ENCODE results near the gene TRMT10B. TPM values are rescaled to one million over a fixed set of nuclear protein-coding genes. Genes with fewer than 3 reads are reported as not detected.

Gene TRMT10B
- total and polyA plus RNA-seq, 7 donors = 1.3 to 7.2 (median 2.9) TPM

DNA sequence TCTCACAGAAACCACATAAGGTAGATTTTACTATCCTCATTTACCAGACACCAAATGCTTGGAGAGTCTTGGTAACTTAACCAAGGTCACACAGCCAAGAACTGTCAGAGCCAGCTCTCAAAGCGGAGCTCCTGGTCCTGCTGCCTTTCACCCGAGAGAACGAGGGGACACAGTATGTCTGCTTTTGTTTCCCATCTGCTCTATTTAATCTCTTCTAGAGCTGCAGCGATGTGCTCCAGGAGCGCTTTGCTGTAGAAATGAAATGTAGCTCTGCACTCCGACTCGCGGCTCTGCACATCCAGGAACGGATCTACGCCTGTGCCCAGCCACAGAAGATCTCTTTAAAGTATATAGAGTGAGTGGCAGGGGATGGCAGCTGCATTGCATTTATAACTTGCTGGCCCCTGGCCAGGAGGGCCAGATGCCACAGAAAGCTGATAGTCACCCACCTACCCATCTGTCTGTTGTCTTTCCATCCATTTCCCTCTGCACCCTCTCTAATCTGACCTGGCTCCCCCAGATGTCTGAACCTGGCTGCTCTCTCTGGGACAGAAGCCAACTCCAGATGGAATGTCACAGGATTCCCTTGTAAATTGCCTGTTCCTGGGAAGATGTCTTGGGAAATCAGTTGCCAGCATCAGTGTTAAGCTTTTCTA, 21.4 kb upstream of the TRMT10B start:
- 64 to 72% (median 70%) methylated on average over 10 of the region's 10 CpGs for WGBS, 3 donors
- TF ChIP-seq, protein P1, sequence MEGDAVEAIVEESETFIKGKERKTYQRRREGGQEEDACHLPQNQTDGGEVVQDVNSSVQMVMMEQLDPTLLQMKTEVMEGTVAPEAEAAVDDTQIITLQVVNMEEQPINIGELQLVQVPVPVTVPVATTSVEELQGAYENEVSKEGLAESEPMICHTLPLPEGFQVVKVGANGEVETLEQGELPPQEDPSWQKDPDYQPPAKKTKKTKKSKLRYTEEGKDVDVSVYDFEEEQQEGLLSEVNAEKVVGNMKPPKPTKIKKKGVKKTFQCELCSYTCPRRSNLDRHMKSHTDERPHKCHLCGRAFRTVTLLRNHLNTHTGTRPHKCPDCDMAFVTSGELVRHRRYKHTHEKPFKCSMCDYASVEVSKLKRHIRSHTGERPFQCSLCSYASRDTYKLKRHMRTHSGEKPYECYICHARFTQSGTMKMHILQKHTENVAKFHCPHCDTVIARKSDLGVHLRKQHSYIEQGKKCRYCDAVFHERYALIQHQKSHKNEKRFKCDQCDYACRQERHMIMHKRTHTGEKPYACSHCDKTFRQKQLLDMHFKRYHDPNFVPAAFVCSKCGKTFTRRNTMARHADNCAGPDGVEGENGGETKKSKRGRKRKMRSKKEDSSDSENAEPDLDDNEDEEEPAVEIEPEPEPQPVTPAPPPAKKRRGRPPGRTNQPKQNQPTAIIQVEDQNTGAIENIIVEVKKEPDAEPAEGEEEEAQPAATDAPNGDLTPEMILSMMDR (IDR thresholded peaks at IDR 0.05) = no peak
- Histone ChIP-seq H3K4me3 (no peak overlapping the region), H3K27ac (no peak overlapping the region), H3K36me3 (ENCODE audit: insufficient read depth in 1 of 2, low read depth in 1 of 2) (peaks cover 0 to 34% of the 10 kb centered on the region in 2 donors), H3K27me3 (ENCODE audit: insufficient read depth in 3 of 3, low read length in 2 of 3) (no peaks in the 10 kb centered on the region), H3K4me1 (no peaks in the 10 kb centered on the region), H3K9me3 (no peaks in the 10 kb centered on the region)
- no peak for ATAC-seq
- intact Hi-C loops (cut with DNase I) = loop anchor here in 1 of 2 donors (10.0 kb wide), 1 partner anchor 107 kb away; no protein-coding TSS in a partner anchor
- no peak for DNase-seq

DNA sequence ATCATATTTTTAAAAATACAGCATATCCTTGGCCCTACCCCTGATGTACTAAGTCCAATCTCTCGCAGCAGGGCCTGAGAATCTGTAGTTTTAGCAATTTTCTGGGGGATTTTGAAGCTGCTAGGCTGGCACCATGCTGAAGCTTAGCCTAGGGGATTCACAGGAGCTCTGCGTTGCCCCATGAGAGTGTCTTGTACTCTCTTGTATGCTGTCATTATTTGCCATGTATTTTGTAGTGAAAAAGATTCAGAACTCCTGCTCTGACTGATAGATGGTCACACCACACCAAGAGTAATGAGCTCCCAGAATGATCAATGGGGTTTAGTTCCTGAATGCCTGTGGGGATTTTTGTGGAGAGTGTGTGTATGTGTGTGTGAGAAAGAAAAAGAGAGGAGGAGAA, 20.7 kb upstream of the TRMT10B start:
- DNase-seq = no peak
- no peak for ATAC-seq
- Histone ChIP-seq H3K27me3 (ENCODE audit: insufficient read depth in 3 of 3, low read length in 2 of 3) (no peaks in the 10 kb centered on the region), H3K4me3 (no peak overlapping the region), H3K9me3 (no peaks in the 10 kb centered on the region), H3K36me3 (ENCODE audit: insufficient read depth in 1 of 2, low read depth in 1 of 2) (peaks cover 0 to 39% of the 10 kb centered on the region in 2 donors), H3K4me1 (no peaks in the 10 kb centered on the region), H3K27ac (no peak overlapping the region)
- intact Hi-C loops (cut with DNase I) = loop anchor here in 1 of 2 donors (10.0 kb wide), 1 partner anchor 108 kb away; no protein-coding TSS in a partner anchor
- TF ChIP-seq, protein P1 (IDR thresholded peaks at IDR 0.05) = no peak
- WGBS, 3 donors = 21 to 73% (median 27%) methylated on average over 2 of the region's 2 CpGs

DNA sequence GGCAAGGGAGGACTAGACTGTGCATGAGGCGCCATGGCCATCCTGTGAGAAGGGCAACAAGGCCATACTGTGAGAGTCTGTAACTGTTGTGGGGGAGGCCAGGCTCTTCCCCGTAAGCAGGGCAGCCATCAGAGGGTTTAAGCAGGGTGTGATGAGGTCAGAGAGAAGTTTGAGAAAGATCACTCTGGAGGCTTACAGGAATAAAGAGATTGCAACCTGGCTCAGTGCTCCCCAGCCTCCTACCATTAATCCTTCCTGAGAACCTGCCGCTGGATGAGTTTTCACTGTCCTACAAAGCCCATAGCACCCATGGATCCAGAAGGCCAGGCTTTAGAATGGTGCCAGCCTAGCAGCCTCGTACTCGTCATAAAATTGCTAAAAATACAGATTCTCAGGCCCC, 14.4 kb upstream of the TRMT10B start:
- intact Hi-C loops (cut with DNase I) = loop anchor here in 1 of 2 donors (10.0 kb wide), 1 partner anchor 114 kb away; no protein-coding TSS in a partner anchor
- H3K4me1 ChIP-seq = no peaks in the 10 kb centered on the region
- 84 to 97% (median 95%) methylated on average over 5 of the region's 5 CpGs for WGBS, 3 donors
- no peaks in the 10 kb centered on the region for H3K9me3 ChIP-seq
- H3K36me3 ChIP-seq (ENCODE audit: insufficient read depth in 1 of 2, low read depth in 1 of 2) = peaks cover 0 to 40% of the 10 kb centered on the region in 2 donors
- TF ChIP-seq, protein P1 (IDR thresholded peaks at IDR 0.05) = no peak
- ATAC-seq (no peak), DNase-seq (no peak)
- H3K4me3 ChIP-seq = no peak overlapping the region
- H3K27me3 ChIP-seq (ENCODE audit: insufficient read depth in 3 of 3, low read length in 2 of 3) = no peaks in the 10 kb centered on the region
- H3K27ac ChIP-seq = no peak overlapping the region

DNA sequence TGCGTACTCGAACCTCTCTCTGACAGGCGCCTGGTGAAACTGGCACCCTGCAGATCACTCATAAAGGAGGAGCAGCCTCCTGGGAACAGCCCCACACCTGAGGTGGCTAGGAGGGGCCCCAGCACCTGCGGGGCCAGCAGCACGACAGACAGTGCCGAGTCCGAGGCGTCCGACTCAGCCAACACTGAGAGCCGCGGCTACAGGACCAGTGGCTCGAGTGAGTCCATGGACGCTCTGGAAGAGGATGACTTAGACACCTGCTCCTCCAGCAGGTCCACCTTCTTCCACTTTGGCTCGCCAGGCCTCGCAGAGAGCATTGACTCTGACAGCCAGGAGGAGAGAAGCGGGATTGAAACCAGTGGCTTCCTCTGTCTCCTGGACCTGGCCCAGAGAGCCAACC, 13.5 kb upstream of the TRMT10B start:
- peaks cover 0 to 40% of the 10 kb centered on the region in 2 donors for H3K36me3 ChIP-seq (ENCODE audit: insufficient read depth in 1 of 2, low read depth in 1 of 2)
- no peaks in the 10 kb centered on the region for H3K9me3 ChIP-seq
- ATAC-seq = no peak
- intact Hi-C loops (cut with DNase I) = loop anchor here in 1 of 2 donors (10.0 kb wide), 2 partner anchors 625 to 655 kb away; partner anchors contain the start of gene ALDH1B1
- TF ChIP-seq, protein P1 (IDR thresholded peaks at IDR 0.05) = no peak
- H3K27ac ChIP-seq = no peak overlapping the region
- H3K27me3 ChIP-seq (ENCODE audit: insufficient read depth in 3 of 3, low read length in 2 of 3) = no peaks in the 10 kb centered on the region
- 93 to 96% (median 94%) methylated on average over 16 of the region's 16 CpGs for WGBS, 3 donors
- no peak for DNase-seq
- H3K4me1 ChIP-seq = no peaks in the 10 kb centered on the region
- no peak overlapping the region for H3K4me3 ChIP-seq

Measured in psoas muscle (tissue), 8 donors.